ENCODE data around the gene CSMD2. TPM values are rescaled to one million over a fixed set of nuclear protein-coding genes. Genes with fewer than 3 reads are reported as not detected.

CSMD2 gene
- total RNA-seq, 2 experiments from 2014 or later: not detected

DNA sequence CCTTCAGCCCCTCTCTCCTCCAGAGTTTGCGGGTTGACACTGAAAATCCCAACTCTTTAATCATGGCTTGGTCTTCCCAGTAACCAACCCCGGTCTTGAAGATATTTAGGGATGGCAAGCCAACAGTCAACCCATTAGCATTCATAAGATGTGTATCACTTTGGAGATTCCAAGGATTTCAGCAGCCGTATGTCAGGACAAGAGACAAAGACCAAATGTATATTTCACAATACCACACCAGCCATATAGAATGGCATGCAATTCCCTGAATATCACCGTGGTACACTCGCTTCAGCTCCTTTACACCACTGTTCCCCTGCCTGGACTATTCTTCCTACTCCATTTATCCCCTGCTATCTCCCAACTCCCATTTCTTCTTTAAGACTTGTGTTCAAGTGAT is 109.2 kb downstream of the CSMD2 start:
- no peaks in the 10 kb centered on the region for H3K4me1 ChIP-seq (ENCODE audit: insufficient read depth, low read length)
- Mint-ChIP-seq H3K36me3 (ENCODE audit: low read depth) (no peaks in the 10 kb centered on the region), H3K27ac (no peak overlapping the region), H3K4me1 (ENCODE audit: low read depth) (no peaks in the 10 kb centered on the region), H3K9me3 (no peaks in the 10 kb centered on the region), H3K27me3 (peaks cover 38% of the 10 kb centered on the region), H3K4me3 (no peak overlapping the region)
- TF ChIP-seq, protein P1, sequence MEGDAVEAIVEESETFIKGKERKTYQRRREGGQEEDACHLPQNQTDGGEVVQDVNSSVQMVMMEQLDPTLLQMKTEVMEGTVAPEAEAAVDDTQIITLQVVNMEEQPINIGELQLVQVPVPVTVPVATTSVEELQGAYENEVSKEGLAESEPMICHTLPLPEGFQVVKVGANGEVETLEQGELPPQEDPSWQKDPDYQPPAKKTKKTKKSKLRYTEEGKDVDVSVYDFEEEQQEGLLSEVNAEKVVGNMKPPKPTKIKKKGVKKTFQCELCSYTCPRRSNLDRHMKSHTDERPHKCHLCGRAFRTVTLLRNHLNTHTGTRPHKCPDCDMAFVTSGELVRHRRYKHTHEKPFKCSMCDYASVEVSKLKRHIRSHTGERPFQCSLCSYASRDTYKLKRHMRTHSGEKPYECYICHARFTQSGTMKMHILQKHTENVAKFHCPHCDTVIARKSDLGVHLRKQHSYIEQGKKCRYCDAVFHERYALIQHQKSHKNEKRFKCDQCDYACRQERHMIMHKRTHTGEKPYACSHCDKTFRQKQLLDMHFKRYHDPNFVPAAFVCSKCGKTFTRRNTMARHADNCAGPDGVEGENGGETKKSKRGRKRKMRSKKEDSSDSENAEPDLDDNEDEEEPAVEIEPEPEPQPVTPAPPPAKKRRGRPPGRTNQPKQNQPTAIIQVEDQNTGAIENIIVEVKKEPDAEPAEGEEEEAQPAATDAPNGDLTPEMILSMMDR (IDR thresholded peaks at IDR 0.05): no peak
- no peaks in the 10 kb centered on the region for H3K36me3 ChIP-seq (ENCODE audit: insufficient read depth, low read length)
- ChIA-PET POLR2A (no interaction called here), CTCF (no interaction called here)
- DNase-seq: no peak
- H3K27me3 ChIP-seq (ENCODE audit: control insufficient read depth in 1 of 2, insufficient read depth in 2 of 2, low read length in 2 of 2): peaks cover 7% of the 10 kb centered on the region in 2 experiments
- no peak overlapping the region for H3K27ac ChIP-seq (ENCODE audit: low read depth in 1 of 2, low read length in 2 of 2)
- intact Hi-C loops (cut with DNase I, micrococcal nuclease): no loop called here
- no peak overlapping the region for H3K4me3 ChIP-seq (ENCODE audit: low read length)
- H3K9me3 ChIP-seq (ENCODE audit: control insufficient read depth in 1 of 2, insufficient read depth in 1 of 2, low read length in 2 of 2): peaks cover 0 to 12% of the 10 kb centered on the region in 2 experiments
- ATAC-seq (ENCODE audit: poor library complexity): no peak

DNA sequence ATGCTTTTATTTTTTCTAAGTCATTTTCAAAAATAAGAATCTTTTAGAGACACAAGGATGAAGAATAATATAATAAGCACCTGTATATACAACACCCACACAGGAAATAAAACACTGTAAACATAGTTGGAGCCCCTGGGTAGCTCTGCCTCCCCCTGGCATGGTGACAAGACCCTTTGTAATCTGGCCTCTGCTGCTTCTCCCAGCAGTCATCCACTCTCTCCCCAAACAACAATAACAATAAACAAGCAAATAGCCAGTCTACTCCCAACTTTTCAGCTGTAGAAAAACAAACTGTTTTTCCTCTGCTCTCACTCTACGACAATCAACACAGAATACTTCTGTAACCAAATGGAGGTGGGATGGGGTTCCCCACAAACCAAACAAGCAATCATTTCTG is 110.1 kb downstream of the CSMD2 start:
- Histone ChIP-seq H3K4me1 (ENCODE audit: insufficient read depth, low read length) (no peaks in the 10 kb centered on the region), H3K9me3 (ENCODE audit: control insufficient read depth in 1 of 2, insufficient read depth in 1 of 2, low read length in 2 of 2) (peaks cover 5 to 6% of the 10 kb centered on the region in 2 experiments), H3K36me3 (ENCODE audit: insufficient read depth, low read length) (no peaks in the 10 kb centered on the region), H3K27me3 (ENCODE audit: control insufficient read depth in 1 of 2, insufficient read depth in 2 of 2, low read length in 2 of 2) (peaks cover 5 to 7% of the 10 kb centered on the region in 2 experiments), H3K27ac (ENCODE audit: low read depth in 1 of 2, low read length in 2 of 2) (no peak overlapping the region), H3K4me3 (ENCODE audit: low read length) (no peak overlapping the region)
- no peaks in the 10 kb centered on the region for H3K4me1 Mint-ChIP-seq (ENCODE audit: low read depth)
- DNase-seq (no peak), ATAC-seq (ENCODE audit: poor library complexity) (no peak)
- H3K27me3 Mint-ChIP-seq: peaks cover 40% of the 10 kb centered on the region
- H3K36me3 Mint-ChIP-seq (ENCODE audit: low read depth): no peaks in the 10 kb centered on the region
- H3K4me3 Mint-ChIP-seq: no peak overlapping the region
- intact Hi-C loops (cut with DNase I, micrococcal nuclease): no loop called here
- ChIA-PET POLR2A (no interaction called here), CTCF (no interaction called here)
- no peak overlapping the region for H3K27ac Mint-ChIP-seq
- H3K9me3 Mint-ChIP-seq: no peaks in the 10 kb centered on the region
- TF ChIP-seq, protein P1 (IDR thresholded peaks at IDR 0.05): no peak

DNA sequence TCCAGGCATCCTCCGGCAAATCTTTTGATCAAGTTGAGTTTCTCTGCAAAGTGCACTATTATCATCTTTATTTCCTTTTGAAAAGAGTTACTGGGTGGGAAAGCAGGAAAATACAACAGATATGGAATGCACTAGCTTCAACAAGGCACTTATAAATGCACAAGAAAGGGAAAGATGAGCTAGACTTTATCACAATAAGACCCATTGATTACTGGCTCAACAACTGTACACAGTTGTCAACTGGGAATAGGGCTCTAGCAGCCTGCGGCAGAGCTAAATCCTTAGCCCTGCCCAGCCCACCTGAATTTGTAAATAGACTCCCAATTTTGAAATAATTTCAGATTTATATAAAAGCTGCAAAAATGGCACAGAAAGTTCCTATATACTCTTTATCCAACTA is 111.4 kb downstream of the CSMD2 start:
- H3K4me1 Mint-ChIP-seq (ENCODE audit: low read depth): no peaks in the 10 kb centered on the region
- intact Hi-C loops (cut with DNase I, micrococcal nuclease): no loop called here
- H3K4me3 ChIP-seq (ENCODE audit: low read length): no peak overlapping the region
- DNase-seq (no peak), ATAC-seq (ENCODE audit: poor library complexity) (no peak)
- CTCF ChIA-PET: no interaction called here
- TF ChIP-seq, protein P1 (IDR thresholded peaks at IDR 0.05): no peak
- H3K36me3 ChIP-seq (ENCODE audit: insufficient read depth, low read length): no peaks in the 10 kb centered on the region
- no peak overlapping the region for H3K27ac Mint-ChIP-seq
- no peaks in the 10 kb centered on the region for H3K36me3 Mint-ChIP-seq (ENCODE audit: low read depth)
- H3K9me3 Mint-ChIP-seq: no peaks in the 10 kb centered on the region
- H3K27me3 Mint-ChIP-seq: peaks cover 31% of the 10 kb centered on the region
- no peaks in the 10 kb centered on the region for H3K4me1 ChIP-seq (ENCODE audit: insufficient read depth, low read length)
- H3K27ac ChIP-seq (ENCODE audit: low read depth in 1 of 2, low read length in 2 of 2): no peak overlapping the region
- POLR2A ChIA-PET: no interaction called here
- peaks cover 6% of the 10 kb centered on the region in 2 experiments for H3K9me3 ChIP-seq (ENCODE audit: control insufficient read depth in 1 of 2, insufficient read depth in 1 of 2, low read length in 2 of 2)
- H3K27me3 ChIP-seq (ENCODE audit: control insufficient read depth in 1 of 2, insufficient read depth in 2 of 2, low read length in 2 of 2): peaks cover 3 to 7% of the 10 kb centered on the region in 2 experiments
- no peak overlapping the region for H3K4me3 Mint-ChIP-seq

All from CD4-positive, alpha-beta T cell (primary cell).